GM23338 (cell line): ENCODE data around the gene CPNE4.

Source experiments
- CTCF ChIP-seq, 2 experiments: fragments of 200-600 bp in 1 of 2; sonication (generic) in 1 of 2; conservative IDR thresholded peaks; 2 replicates each; pipeline versions ENCODE4 v1.5.1 to v1.6.1; 2016 to 2017; ENCODE audit warnings: antibody characterized with exemption in 2 of 2, low read depth in 2 of 2, mild to moderate bottlenecking in 2 of 2, moderate library complexity in 1 of 2
- EZH2 ChIP-seq: fragments of 200-600 bp; sonication (generic); IDR thresholded peaks from one replicate; pipeline ENCODE4 v1.8.0; 2017; ENCODE audit warnings: antibody characterized with exemption, mild to moderate bottlenecking, low read depth; ENCODE audit not compliant: unreplicated experiment
- EZH2phosphoT487 ChIP-seq: fragments of 200-600 bp; sonication (generic); IDR thresholded peaks from one replicate; pipeline ENCODE4 v1.8.1; 2018; ENCODE audit warnings: antibody characterized with exemption; ENCODE audit not compliant: unreplicated experiment
- JUNB ChIP-seq: IDR thresholded peaks from one replicate; pipeline ENCODE4 v1.6.1; 2016; ENCODE audit warnings: antibody characterized with exemption; ENCODE audit not compliant: unreplicated experiment
- ZNF462 ChIP-seq: fragments of 250-450 bp; sonication (Bioruptor Pico); IDR thresholded peaks from 2 replicates; pipeline ENCODE4 v1.5.0; 2020; ENCODE audit warnings: mild to moderate bottlenecking, moderate library complexity

GRCh38 chr3:131868203-131868602 lies 166.6 kb downstream of the CPNE4 start:
- TF ChIP-seq CTCF (conservative IDR thresholded peaks at IDR 0.05; ENCODE audit: low read depth in 2 of 2) (no peak), ZNF462 (CRISPR knock-in tag) (no peak), JUNB (no peak), EZH2 (no peak), EZH2phosphoT487 (no peak)
